HG02642 (cell line): ENCODE measurements around the gene GALR3.
A peak's percentile ranks its signal among the peaks of the same experiment; 100 is the strongest.

Experiments used
- ATAC-seq: cut with Tn5 transposase; IDR thresholded peaks from one replicate; pipeline ENCODE4 v1.9.1; 2021; ENCODE audit warnings: mild to moderate bottlenecking; ENCODE audit not compliant: unreplicated experiment, poor library complexity

GALR3 gene

DNA sequence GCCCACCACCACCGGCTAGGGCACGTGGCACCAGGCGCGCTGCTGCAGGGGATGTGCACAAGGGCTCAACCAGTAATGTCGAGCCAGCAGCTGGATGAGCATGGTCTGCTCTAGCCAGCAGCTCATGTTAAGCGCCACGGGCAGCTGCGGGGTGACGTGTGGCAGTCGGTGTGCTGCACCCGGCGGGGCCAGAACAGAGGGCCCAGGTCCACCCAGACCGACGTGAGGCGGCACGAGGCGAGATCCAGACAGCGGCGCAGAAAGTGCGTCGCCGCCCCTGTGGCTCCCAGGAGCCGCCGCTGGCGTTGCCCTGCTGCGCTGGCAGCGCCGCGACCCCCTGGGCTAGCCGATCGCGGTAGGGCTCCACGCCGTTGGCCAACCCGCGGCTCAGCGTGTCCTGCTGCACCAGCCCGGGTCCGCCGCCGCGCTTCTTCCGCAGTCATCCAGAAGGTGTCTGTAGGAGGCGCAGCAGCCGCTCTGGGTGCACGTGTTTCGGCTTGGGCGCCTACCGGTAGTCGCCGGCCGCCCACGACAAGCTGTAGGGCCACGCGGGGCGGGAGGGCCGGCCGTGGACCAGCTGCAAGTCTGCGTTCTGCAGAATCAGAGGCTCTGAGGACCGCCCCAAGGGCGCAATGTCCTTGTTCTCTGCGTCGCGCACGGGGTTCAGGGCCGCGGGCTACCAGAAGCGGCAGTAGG is 4.6 kb upstream of the GALR3 start:
- no peak for ATAC-seq

DNA sequence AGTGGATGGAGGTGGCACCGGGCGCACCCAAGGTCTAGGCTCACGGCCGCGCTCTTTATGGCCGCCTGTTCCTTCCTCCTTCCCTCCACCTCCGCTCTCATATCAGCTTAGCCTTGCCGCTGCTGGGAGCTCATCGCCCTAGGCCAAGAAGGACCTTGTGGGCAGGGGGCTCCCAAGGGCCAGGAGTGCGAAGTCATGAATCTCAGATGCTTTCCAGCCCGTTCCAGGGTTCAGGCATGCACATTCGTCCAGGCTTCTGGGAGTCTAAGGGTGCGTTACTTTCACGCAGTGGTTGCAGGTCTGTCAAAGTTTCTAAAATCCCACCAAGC is 4.1 kb upstream of the GALR3 start:
- ATAC-seq: no peak

DNA sequence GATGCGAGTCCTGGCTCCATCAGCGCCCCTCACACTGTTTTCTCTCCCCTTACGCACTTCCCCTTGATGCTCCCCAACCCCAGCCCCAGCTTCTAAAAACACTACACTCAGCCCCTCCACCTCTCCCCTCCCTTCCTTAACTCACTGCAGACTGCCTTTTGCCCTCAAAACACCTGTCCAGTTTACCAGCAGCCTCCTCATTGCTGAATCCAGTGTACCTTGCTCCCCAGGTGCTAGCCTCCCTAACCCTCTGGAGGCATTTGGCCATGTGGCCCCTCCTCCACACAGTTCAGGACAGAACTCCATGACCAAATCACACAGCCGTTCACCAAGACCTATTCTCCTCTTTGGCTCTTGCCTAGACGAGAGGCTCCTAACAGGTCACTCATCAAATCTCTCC is 2.8 kb upstream of the GALR3 start:
- no peak for ATAC-seq

DNA sequence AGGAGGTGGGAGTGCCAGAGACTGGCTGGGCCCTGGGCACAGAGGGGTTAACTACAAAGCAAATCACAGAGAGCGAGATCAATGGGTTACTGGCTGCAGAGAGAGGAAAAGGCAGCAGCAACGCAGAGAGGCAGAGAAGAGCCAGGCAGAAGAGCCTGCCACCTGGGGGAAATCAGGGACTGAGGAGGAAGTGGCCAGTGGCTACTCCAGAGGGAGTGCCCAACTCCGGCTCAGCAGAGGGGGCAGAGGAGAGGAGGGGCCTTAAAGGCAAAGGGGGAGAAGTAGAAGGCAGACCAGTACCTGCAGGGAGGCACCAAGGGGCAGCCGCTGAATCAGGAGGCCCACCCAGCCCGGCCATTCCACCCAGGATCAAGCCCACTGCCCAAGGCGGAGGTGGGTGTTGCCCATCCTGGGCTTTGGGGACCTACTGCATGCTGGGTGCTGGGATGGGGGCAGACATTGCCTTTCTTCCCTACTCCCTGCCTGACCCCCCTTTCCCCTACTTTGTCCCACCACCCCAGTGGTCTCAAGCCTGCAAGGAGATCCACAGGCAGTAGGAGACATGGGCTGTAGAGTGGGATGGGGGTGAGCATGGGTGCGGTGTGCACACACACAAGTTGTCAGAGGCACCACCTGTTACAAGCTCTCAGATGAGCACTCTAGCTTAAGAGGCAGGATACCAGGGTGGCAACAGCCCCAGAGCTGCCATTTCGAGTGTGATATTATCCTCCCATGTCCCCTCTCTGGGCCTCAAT is 926 bp upstream of the GALR3 start:
- ATAC-seq: no peak

DNA sequence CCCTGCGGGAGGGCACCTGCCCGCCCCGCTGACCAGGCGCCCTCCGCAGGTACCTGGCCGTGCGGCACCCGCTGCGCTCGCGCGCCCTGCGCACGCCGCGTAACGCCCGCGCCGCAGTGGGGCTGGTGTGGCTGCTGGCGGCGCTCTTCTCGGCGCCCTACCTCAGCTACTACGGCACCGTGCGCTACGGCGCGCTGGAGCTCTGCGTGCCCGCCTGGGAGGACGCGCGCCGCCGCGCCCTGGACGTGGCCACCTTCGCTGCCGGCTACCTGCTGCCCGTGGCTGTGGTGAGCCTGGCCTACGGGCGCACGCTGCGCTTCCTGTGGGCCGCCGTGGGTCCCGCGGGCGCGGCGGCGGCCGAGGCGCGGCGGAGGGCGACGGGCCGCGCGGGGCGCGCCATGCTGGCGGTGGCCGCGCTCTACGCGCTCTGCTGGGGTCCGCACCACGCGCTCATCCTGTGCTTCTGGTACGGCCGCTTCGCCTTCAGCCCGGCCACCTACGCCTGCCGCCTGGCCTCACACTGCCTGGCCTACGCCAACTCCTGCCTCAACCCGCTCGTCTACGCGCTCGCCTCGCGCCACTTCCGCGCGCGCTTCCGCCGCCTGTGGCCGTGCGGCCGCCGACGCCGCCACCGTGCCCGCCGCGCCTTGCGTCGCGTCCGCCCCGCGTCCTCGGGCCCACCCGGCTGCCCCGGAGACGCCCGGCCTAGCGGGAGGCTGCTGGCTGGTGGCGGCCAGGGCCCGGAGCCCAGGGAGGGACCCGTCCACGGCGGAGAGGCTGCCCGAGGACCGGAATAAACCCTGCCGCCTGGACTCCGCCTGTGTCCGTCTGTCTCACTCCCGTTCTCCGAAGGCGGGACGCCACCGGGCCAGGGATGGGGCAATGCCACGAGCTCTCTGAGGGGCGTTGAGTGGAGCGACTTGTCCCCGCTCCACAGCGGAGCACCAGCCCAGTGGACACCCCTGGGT is 1.8 kb downstream of the GALR3 start:
- ATAC-seq: no peak

DNA sequence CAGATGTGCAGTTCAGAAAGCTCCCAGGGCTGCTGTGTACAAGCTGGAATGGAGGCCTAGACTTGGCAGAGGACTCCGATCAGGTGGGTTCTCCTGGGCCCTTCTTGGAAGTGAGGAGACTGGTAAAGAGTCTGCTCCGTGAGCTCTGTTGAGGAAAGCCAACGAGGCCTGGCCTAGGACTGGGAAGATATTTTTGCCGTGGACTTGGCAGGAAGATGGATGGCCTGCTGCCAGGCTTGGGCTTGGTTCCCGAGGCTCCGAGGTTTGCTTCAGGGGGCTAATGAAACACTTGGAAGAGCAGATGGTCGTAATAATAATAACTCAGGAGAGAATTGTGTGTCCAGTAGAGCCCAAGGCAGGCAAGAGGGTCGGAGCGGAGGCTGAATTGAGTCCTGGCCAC is 3.9 kb downstream of the GALR3 start:
- ATAC-seq: no peak

DNA sequence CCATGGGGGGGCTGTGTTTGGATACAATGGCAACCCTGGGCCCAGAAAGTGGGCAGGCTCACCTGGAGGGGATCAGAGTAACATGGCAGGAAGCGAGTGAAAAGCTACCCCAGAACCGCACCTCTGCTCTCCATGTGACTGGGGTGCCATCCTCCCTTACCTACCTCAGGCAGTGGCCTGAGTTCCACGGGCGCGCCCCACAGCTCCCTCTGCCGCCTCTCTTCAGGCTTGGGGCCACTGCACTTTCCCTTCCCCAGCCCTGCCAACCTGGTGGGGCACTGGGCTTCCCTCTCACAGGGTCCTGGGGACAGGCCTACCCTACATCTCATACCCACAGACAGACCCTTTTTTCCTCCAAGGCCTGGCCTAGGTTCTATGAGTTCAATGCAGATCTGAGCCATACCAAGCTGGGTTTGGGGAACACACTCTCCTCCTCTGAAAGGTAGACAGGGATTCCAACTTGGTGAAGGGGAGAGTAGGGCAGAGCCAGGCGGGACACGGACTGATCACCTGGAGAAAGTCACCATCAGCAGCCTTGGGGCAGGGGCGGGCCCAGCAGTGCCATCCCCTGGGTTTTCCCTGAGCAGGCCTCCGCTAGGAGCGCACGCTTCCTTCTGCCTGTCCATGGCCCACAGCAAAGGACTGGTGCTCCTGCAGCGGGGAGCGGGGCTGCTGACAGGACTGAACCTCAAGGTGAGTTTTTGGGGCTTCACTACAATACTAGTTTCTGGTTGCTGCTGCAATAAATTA is 7.1 kb downstream of the GALR3 start:
- ATAC-seq: no peak

DNA sequence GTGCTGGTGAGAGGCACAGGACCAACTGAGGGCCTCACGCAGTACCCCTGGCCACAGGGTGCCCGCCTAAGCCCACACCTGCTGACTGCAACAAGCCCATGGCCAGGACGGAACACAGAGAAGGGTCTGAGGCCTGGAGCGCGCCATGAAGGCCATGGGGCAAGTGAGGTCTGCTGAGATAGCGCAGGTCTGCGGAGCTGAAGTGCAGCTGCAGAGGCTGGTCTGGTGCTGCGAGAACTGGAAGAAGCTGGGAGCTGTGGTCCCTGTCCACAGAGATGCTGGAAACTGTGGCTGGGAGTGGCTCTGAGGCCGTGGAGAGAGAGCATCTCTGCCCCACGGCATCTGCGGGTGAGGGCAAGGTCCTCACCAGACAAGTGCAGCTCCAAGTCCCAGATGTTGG is 8.3 kb downstream of the GALR3 start:
- no peak for ATAC-seq

DNA sequence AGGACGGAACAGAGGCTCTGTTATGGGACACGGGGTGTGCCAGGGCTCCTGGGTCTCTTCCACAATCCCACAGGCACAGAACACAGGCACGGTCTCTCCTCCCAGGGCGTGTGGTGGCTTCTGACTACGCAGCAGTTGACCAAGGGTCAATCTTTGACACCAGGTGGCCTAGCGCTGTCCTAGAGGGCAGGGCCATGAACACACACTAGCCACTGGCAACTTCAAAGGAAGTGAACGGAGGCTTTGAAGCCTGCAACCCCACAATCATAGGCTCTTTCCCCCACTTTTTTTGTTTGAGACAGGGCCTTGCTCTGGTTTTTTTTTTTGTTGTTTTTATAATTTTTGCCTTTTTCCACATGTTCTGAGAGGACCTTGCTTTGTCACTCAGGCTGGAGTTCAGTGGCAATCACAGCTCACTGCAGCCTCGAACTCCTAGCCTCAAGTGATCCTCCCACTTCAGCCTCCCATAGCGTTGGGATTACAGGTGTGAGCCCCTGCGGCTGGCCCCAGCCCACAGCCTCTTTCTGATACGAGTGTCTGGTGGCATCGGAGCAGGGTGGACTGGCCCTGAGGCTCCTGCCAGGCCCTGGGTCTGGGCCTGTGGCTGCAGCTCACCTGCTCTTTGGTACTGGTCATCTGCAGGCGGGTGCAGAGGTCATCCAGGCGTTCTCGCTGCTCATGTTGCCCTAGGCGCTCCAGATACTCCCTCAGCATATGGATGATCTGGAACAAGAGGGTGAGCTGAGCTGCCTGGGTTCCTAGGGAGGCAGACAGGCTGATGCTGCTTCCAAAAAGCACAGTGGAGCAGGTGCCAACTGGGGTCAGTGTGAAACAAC is 9.1 kb downstream of the GALR3 start:
- ATAC-seq: no peak

DNA sequence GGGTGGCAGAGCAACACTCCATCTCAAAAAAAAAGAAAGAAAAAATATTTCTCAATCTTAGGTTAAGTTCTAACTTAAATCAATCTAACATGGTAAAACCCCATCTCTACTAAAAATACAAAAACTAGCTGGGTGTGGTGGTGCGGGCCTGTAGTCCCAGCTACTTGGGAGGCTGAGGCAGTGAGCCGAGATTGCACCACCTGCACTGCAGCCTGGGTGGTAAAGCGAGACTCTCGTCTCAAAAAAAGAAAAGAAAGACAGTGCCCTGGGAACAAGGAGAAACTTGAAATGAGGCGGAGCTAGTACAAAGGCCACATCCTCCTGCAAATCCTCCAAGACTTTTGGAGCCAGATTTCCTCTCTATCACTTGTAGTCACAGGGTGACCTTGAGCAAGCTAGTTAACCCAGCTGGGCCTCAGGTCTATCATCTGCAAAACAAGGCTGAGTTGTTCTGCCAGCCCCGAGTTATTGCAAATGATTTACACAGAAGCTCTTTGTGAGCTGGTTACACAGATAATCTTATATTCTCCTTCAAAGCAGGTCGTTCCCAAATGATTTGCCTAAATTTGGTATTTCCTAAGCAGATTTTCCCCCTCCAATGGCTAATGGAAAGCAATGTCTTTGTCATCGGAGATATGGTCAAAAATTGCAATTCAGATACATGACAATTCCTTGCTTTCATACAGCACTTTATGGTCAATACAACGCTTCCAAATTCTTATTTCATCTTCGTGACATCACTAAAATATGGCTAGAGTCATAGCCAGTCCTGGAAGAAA is 19.0 kb downstream of the GALR3 start:
- no peak for ATAC-seq

DNA sequence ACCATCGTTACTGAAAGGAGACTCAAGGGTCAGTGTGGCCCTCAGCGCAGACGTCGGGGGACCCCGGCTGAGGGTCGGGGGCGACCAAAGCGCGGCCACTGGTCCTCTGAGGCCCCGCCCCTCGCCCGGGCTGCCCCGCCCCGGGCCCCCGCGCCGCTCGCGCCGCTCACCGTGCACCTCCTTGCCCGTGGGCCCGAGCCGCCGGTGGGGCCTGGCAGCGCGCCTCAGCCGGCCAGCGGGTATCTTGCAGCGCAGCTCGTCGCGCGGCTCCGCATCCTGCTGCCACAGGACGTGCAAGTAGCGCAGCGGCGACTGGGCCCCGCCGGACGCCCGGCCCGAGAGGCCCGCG is 20.5 kb downstream of the GALR3 start:
- ATAC-seq: peak; percentile 54

DNA sequence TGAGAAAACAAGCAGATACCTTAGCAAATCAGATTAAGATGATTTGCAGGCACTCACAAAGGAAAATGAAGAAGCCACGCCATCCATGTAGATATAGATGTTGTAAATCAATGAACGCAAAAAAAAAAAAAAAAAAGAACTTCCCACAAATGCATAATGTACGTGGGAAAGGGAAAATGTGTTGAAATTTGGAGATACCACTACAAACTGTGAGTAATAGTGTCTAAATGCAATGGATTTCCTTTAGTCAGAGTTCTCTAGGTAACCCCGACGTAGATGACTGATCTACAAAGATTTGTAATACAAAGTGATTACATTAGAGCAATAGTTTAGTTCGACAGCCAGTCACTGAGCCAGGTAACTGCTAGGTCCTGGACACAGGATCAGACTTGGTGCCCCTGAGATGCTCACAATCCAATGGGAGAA is 21.7 kb downstream of the GALR3 start:
- no peak for ATAC-seq

DNA sequence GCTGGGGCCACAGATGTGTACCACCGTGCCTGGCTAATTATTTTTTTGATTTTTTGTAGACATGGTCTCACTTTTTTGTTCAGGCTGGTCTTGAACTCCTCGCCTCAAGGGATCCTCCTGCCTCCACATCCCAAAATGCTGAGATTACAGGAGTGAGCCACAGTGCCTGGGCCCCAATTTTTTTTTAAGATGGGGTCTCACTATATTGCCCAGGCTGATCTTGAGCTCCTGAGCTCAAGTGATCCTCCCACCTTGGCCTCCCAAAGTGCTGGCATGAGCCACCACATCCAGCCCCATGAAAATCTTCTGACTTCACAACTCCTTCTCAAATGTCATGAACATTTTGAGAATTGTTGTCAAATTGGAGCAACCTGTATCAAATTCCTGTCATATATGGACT is 23.3 kb downstream of the GALR3 start:
- no peak for ATAC-seq

DNA sequence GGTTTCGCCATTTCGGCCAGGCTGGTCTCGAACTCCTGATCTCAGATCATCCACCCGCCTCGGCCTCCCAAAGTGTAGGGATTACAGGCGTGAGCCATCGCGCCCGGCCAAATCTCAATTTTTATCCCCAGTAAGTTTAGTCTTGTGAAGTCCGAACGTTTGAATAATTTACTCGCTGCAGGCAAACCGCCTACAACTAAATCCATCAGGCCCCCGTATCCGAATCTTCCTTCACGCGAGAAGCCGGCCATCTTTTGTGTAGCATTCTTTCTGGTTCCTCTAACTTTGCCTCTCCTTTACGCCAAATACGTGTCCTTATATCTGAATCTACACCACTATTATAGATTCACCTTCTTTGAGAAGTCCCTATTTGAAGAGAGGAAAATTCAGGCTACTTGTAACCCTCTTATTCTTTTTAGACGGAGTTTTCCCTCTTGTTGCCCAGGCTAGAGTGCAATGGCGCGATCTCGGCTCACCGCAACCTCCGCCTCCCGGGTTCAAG is 25.5 kb downstream of the GALR3 start:
- ATAC-seq: no peak

DNA sequence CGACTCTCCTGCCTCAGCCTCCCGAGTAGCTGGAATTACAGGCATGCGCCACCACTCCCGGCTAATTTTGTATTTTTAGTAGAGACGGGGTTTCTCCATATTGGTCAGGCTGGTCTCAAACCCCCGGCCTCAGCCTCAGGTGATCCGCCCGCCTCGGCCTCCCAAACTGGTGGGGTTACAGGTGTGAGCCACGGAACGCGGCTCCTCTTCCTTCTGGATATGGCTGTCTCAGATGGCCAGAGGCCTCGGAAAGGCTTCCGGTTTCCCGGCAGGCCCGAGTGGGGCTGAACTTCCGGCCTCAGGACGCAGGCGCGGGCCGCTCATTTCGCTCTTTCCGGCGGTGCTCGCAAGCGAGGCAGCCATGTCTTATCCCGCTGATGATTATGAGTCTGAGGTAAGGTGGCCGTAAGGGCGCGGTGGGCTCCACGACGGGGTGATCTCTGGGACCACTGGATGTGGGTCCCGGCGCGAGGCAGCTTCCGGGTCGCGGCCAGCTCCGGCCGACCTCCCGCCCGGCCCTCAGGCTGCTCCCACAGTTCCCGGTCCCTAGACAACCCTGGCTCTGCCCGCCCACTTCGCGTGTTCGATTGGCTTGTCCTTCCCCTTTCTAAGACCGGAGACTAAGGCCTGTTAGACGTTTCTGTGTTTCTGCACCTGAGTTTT is 26.0 kb downstream of the GALR3 start, which contains the start of gene EIF3L:
TSS of gene EIF3L (plus strand) at position 331 of the 663 bp plus-strand sequence. CDS start at position 362, 31 bp downstream.
- peak; percentile 68 for ATAC-seq

DNA sequence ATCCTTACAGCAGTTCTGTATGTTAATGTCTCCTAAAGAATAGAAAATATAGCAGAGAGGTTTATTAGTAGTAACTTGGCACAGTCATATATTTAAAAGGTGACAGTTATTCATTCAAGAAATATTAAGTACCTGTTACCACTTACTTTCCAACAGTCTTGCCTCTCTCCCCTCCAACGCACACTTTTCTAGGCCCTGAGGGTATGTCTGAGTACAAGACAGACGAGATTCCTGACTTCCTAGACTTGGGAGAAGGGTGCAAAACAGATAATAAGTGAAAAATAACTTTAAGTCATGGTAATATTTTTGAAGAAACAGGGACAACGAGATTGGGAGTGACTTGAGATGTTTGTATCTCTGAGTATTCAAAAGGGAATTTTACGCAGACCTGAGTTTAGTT is 27.6 kb downstream of the GALR3 start:
- no peak for ATAC-seq

DNA sequence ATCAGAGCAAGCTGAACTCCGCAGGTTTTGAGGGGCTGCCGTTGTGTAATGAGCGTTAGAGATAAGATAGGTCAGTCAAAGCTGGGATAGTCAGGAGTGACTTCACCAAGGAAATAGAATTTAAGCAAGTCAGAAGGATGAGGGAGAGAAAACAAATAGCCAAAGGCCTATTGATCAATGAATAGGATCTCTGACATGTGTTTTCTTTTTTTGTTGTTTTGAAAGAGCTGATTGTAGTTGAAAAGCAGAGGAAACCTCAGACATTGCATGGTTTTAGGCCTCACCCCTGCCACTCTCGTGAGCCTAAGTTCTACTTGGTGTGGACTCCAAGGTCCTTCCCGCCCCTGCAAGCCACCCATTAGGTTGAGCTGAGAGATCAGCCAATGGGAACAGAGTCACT is 29.2 kb downstream of the GALR3 start:
- no peak for ATAC-seq

DNA sequence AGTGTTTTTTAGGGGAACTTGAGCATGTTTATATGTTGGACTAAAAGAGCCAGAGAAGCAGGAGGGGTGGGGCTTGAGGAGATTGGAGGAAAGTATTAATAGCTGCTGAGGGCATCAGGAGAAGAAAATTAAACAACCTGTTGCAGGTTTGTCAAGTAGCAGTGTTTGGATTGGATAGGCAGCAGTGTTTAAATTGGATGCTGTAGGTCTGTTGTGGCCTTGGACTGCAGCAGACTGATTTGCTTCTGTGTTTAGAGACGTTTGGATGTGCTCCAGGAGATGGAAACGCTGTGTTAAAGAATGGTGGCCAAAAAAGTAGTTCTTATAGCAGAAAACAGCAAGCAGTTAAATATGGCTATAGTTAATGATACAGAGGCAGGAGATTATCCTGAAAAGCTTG is 31.8 kb downstream of the GALR3 start:
- no peak for ATAC-seq
